SK-N-DZ (cell line): ENCODE data around the gene CHST8.

Source experiments
- DNase-seq: peaks from one replicate; pipeline ENCODE4 v3.0.0-alpha.2; 2015; ENCODE audit warnings: low spot score

CHST8 gene

DNA sequence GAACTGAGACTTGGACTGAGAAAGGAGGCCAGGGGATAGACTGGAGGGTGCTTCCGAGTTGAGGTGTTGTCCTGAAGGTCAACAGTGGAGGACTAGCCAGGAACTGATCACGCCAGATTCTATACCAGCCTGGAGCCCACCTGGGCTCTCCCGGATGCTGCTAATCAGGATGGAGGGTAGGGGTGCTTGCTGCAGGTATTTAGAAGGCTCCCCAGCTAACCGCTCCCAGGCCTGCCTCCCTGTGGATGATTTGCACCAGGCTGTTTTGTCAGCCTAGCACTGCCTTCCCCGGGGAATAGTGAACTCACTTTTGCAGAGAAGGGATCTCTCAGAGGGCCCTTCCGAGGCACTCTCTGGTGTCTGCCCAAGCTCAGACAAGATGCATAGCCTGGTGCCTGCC is 114.4 kb downstream of the CHST8 start:
- DNase-seq, result no peak

GRCh38 chr19:33736787-33737186 is 115.0 kb downstream of the CHST8 start:
- DNase-seq, result no peak

- no peak for DNase-seq
Observed at GRCh38 chr19:33737681-33738371, 116.1 kb downstream of the CHST8 start.

DNA sequence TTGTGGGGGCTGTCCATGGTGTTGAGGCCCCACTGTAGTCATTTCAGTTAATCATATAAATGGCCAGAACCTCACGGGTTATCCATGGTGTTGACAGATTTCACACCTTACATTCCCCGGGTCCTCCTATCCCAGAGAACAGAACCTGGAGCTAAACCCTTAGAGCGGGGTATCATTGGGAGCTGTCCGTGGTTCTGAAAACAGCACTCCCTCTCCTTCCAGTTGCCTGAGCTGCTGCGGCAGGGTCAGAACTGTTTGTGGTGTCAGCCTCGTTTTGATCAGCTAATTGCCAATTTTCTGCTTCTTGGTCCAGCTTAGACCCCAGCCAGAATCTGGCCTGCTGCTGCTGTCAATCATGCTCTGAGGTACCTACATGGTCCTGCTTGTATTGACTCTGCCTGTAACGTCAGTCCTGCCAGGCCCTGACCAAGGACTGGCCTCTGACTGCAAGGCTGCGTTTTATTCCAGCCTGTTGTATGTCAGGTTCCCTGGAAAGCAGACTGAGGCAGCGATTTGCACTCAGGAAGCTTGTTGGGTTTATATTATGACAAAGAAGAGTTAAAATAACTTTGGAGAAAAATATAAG is 119.2 kb downstream of the CHST8 start:
- DNase-seq, result no peak

DNA sequence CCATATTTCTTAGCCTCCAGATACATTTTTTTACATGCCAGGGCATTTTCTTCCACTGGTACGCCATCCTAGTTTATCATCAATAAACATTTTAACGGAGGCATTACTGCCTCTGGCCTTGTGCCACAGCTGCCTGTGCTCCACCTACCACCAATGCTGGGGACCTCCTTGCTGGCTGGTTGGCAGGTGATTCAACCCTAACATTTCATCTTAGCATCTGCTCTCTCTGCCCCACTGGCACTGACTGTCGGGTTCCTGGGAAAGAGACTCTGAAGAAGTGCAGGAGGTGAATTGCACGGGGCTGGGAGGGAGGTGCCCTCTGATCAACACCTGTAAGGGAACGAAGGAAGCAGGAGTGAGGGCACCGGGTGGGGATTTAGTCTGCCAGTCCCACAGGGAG is 123.5 kb downstream of the CHST8 start:
- no peak for DNase-seq

GRCh38 chr19:33746159-33746558 is 124.4 kb downstream of the CHST8 start:
- no peak for DNase-seq

- no peak for DNase-seq
Observed at GRCh38 chr19:33747273-33747672, 125.5 kb downstream of the CHST8 start.

DNA sequence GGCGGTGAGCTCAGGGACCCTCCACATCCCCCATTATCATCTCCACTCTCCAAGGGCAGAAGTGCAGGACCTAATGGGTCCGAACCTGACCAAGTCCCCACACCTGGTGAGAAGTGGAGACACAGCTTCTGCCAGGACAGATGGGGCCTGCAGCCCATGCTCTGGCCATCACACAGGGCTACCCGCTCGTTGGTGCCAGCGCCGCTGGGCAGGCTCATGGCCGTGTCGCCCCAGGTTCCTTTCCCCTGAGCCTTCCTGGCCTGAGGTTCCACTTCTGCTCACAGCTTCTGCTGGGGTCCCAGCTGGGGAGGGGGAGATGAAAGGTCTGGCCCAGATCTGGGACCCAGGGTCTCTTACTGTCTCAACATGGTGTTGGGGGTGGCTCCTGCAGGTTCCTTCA is 126.5 kb downstream of the CHST8 start:
- DNase-seq, result no peak

DNA sequence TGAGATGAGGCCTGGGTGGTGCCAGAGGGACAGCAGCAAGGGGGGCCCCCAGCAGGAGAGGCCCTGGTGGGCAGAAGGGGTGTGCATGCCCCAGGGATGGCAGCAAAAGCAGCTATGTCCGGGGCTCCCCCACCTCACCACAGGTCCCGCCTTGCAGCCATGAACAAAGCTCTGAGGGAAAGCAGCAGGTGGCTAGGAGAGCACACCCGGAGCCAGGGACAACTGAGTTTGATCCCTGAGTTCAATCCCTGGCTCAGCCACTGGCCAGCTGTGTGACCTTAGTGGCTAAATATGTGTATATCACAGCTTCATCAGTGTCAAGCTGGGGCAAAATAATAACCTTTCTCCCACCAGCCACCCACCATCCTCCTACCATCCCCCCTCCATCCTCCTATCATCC is 127.3 kb downstream of the CHST8 start:
- DNase-seq, result no peak

GRCh38 chr19:33749619-33750175 is 127.9 kb downstream of the CHST8 start:
- DNase-seq, result no peak

DNA sequence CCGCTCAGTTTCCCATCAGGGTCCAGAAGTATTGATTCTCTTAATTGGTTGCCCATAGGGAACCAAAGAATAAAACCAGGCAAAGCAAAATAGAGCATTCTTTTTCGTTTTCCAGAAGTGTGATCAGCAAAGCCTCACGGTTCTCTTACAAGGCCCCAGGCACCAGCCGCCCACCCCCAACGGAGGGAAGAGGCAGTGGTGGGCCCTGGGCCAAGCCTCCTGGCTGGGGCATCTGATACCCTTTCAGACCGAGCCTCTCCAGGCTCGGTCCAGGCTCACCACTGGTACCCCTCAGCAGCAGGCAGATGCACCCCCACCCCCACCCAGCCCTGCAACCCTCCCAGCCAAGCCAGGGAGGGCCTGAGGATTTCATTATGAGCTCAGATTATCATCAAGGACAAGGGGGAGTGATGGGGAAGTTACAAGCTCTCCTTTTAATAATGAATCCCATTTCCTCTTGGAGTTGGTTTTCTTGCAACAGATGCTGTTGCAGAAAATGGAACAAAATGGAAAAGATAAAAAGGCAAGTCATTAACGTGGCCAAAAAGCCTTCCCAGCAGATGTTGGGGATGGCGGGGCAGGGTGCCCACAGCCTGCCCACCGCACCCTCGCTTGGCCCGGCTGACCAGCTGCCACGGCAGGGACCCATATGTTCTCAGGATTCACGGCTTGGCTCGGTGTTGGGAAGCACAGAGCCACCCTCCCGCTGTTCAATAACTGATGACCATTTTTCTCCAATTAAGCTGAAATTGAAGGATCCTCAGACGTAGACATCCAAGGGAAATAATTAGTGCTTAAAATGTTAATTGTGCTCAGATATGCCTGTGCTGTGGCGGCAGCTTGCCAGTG is 129.1 kb downstream of the CHST8 start:
- DNase-seq, result no peak

- no peak for DNase-seq
Observed at GRCh38 chr19:33751436-33751770, 129.7 kb downstream of the CHST8 start.

- no peak for DNase-seq
Observed at GRCh38 chr19:33752018-33752800, 130.5 kb downstream of the CHST8 start.

DNA sequence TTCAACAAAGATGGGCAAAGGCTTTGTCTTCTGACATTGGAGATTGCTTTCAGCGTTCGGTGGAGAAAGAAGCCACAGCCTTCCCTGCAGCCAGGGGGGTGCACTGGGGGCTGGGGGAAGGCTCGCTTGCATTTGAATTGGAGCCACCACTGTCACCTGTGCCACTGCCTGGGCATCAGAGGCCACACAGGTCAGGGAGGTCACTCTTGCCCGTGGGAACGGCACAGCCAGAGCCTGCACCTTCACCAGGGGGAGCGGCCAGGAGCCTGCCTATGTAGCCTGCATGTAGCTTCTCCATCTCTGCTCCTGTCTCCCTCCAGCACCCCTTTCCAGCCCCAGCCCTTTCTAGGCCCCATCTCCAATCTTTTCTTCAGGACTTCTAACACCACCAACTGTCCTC is 131.2 kb downstream of the CHST8 start:
- DNase-seq, result no peak

- no peak for DNase-seq
Observed at GRCh38 chr19:33754361-33754760, 132.6 kb downstream of the CHST8 start.

- no peak for DNase-seq
Observed at GRCh38 chr19:33755099-33756035, 133.6 kb downstream of the CHST8 start.

- DNase-seq, result no peak
Observed at GRCh38 chr19:33756177-33756576, 134.4 kb downstream of the CHST8 start.

DNA sequence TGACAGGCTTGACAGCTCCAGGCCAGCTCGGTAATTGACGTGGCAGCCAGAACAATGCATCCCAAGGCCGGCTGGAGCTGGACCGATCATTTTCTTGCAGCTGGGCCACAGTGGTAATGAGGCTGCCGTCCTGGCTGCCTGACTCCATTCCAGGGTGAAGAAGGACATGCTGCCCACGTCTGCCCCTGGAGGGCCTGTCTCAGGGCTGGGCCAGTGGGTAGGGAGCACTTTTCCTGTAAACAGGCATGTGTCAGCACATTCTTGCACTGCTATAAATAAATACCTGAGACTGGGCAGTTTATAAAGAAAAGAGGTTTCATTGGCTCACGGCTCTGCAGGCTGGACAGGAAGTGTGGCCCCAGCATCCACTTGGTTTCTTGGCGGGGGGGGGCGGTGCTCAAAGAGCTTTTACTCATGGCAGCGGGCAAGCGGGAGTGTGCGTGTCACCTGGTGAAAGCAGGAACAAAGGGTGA is 136.8 kb downstream of the CHST8 start:
- no peak for DNase-seq

- no peak for DNase-seq
Observed at GRCh38 chr19:33759356-33759755, 137.6 kb downstream of the CHST8 start.

- no peak for DNase-seq
Observed at GRCh38 chr19:33763633-33764371, 142.0 kb downstream of the CHST8 start.
